ENCODE results near the gene GRIP2.
A peak's percentile ranks its signal among the peaks of the same experiment; 100 is the strongest.

The GRIP2 gene

DNA sequence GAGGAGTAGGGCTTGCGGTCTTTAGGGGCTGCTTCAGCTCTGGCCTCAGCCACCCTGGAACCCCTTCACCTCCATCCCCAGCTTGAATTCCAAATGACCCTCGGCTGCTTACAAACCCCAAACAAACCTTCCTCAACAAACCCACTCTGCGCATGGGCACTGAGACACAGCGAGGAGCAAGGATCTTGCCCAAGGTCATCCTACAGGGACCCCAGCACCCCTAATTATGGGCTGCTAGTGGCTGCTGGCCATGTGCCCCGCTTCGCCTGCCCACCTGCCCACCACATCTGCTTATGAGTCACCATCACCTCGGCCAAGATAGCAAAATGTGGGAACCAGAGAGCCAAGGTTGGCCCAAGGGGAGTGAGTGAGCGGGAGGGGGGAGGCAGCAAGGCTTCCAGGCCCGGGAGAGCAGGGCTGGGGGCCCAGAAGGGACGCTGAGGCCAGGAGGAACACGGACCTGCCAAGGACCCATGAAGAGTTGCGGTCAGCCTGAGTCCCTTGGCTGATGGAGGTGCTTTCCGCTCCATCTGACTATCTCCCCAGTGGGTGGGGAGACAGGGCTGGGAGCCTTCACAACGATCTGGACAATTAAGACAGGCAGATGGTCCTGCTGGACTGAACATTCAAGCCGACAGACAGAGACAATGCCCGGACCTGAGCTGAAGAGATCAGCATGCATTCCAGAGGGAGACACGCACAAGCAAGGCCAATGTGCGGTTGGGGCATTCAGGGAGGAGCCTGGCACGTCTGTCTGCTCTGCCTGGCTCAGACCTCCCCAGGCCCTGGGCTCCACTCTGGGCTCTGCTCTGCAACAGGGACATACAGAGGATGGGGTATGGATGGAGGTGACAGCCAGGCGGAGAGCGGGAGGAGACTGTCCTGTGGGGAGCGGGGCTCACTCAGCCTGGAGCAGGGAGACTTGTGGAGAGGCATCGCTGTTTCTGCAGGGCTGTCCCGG is 10.8 kb upstream of the GRIP2 start:
- TF ChIP-seq CTBP1 (IDR thresholded peaks at IDR 0.05; ENCODE audit: borderline replicate concordance) = no peak
- TF ChIP-seq, protein P1, sequence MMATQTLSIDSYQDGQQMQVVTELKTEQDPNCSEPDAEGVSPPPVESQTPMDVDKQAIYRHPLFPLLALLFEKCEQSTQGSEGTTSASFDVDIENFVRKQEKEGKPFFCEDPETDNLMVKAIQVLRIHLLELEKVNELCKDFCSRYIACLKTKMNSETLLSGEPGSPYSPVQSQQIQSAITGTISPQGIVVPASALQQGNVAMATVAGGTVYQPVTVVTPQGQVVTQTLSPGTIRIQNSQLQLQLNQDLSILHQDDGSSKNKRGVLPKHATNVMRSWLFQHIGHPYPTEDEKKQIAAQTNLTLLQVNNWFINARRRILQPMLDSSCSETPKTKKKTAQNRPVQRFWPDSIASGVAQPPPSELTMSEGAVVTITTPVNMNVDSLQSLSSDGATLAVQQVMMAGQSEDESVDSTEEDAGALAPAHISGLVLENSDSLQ (IDR thresholded peaks at IDR 0.05) = no peak
- DNase-seq (ENCODE audit: extremely low spot score) = no peak
- ChIA-PET POLR2A (no interaction called here), CTCF (interaction anchor here (1.2 to 2.9 kb wide), 2 partner anchors 7 to 15 kb away, joined by 3 to 12 read pairs; no protein-coding TSS in a partner anchor)

DNA sequence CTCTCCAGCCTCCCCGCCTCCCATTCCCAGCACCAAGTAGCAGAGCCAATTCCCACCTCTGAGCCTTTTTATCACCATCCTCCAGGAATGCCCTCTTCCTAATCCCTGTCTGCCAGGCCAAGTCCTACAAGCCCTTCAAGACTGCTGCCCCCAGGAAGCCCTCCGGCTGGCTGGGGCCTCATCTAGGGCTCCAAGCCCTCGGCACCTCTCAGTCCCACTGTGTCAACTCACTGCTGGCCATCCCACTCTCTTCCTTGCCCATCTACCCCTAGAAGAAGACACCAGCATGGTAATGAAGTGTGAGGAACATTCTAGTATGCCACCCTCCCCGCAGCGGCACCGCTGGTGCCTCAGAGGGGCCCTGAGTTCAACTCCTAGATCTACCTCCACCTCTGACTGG is 10.0 kb upstream of the GRIP2 start:
- no peak for TF ChIP-seq TARDBP (IDR thresholded peaks at IDR 0.05)
- TF ChIP-seq, protein P1 (IDR thresholded peaks at IDR 0.05) = no peak
- no peak for TF ChIP-seq SP1 (IDR thresholded peaks at IDR 0.05)
- no peak for TF ChIP-seq ELF4 (IDR thresholded peaks at IDR 0.05)
- CTCF ChIA-PET = interaction anchor here (2.5 to 2.9 kb wide), 2 partner anchors 12 to 14 kb away, joined by 12 to 13 read pairs; no protein-coding TSS in a partner anchor
- POLR2A ChIA-PET = no interaction called here
- DNase-seq (ENCODE audit: extremely low spot score) = no peak

DNA sequence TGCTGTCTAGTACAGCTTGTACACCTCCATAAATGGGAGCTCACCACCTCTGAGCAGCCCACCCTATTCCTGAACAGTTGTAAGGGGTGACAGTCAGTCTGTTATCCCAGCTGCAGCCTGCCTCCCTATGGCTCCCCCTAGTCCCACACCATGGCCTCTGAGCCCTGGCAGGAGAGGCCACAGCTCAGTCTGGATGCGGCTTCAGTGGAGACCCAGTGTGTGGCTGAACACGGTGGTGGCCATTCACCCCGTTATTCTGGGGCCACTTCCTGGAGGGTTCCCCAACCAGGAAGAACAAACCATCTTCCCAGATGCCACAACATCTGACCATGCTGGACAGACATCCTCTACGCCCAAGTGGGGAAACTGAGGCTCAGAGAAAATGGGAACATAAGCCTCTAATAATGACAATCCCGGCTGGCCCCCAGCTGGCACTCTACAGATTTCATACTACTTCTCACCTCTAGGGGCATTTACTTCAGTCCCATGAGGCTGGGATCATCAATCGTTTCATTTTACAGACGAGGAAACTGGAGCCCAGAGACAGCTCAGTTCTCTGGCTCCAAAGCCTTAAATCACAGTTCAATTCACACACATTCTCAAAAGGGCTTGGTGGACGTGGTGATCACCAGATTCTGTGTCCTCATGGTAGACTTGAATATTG is 9.2 kb upstream of the GRIP2 start:
- ChIA-PET POLR2A (no interaction called here), CTCF (interaction anchor here (0.7 to 2.9 kb wide), 3 partner anchors 11 to 41 kb away, joined by 3 to 13 read pairs (median 12); no protein-coding TSS in a partner anchor)
- peak; percentile 36 for DNase-seq (ENCODE audit: extremely low spot score)
- no peak for TF ChIP-seq FOXA1 (IDR thresholded peaks at IDR 0.05)
- no peak for TF ChIP-seq ARNT (IDR thresholded peaks at IDR 0.05)
- TF ChIP-seq BHLHE40 (IDR thresholded peaks at IDR 0.05; ENCODE audit: borderline replicate concordance) = no peak

DNA sequence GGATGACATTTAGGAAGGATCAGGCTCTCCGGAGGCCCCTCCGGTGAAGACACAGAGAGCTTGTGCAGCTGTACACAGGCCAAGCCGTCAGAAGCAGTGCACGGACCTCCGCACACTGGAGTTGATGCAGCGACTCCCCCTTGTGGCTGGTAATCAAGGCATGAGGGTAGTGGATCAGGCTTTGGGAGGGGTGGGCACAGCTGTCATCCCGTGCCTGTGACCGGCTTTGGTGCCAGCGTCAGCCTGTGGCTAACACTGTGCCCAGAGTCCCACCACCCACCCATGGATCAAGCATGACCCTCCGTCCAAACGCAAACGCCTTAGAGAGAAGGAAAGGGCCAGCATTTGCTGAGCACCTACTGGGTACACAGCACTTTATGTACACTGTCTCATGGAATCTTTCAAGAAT is 8.2 kb upstream of the GRIP2 start:
- TF ChIP-seq LEF1 (IDR thresholded peaks at IDR 0.05; ENCODE audit: borderline replicate concordance) (no peak), CTBP1 (IDR thresholded peaks at IDR 0.05; ENCODE audit: borderline replicate concordance) (no peak), HDGF (IDR thresholded peaks at IDR 0.05; ENCODE audit: borderline replicate concordance) (no peak), SUZ12 (IDR thresholded peaks at IDR 0.05) (no peak), SP1 (IDR thresholded peaks at IDR 0.05) (no peak), FOXM1 (IDR thresholded peaks at IDR 0.05; ENCODE audit: borderline replicate concordance) (no peak), FOXA1 (IDR thresholded peaks at IDR 0.05) (no peak), ARNT (IDR thresholded peaks at IDR 0.05) (no peak), BHLHE40 (IDR thresholded peaks at IDR 0.05; ENCODE audit: borderline replicate concordance) (no peak), TARDBP (IDR thresholded peaks at IDR 0.05) (no peak), FOXK2 (IDR thresholded peaks at IDR 0.05) (no peak), ELF4 (IDR thresholded peaks at IDR 0.05) (no peak), NFRKB (IDR thresholded peaks at IDR 0.05) (no peak), ZNF384 (IDR thresholded peaks at IDR 0.05) (no peak), L3MBTL2 (conservative IDR thresholded peaks at IDR 0.05) (no peak)
- TF ChIP-seq, protein P1 (IDR thresholded peaks at IDR 0.05) = no peak
- POLR2A ChIA-PET = no interaction called here
- CTCF ChIA-PET = interaction anchor here (0.8 to 2.9 kb wide), 5 partner anchors 10 to 345 kb away, joined by 3 to 13 read pairs (median 3); no protein-coding TSS in a partner anchor
- DNase-seq (ENCODE audit: extremely low spot score) = peak; percentile 81

DNA sequence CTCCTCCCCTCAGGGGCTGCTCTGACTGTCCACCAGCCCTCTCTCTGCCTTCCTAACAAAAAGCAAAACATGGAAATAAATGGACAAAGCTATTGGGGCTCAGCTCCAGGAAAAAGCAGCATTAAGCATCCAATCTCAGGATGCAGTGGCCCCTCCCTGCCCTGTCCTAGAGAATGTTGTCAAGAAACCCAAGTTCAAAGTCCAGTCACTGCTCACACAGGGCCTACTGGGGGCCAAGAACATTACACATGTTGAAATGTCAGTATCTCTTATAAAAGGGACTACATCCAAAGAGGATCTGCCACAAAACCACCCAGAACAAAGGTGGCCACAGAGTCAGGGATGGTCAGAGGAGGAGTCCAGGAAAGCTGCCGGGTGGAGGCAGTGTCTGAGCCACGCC is 7.6 kb upstream of the GRIP2 start:
- ChIA-PET CTCF (interaction anchor here (1.0 to 2.5 kb wide), 3 partner anchors 9 to 25 kb away, joined by 3 to 13 read pairs (median 3); no protein-coding TSS in a partner anchor), POLR2A (no interaction called here)
- TF ChIP-seq ELF4 (IDR thresholded peaks at IDR 0.05) (no peak), TARDBP (IDR thresholded peaks at IDR 0.05) (no peak), FOXM1 (IDR thresholded peaks at IDR 0.05; ENCODE audit: borderline replicate concordance) (no peak), CTBP1 (IDR thresholded peaks at IDR 0.05; ENCODE audit: borderline replicate concordance) (no peak), BHLHE40 (IDR thresholded peaks at IDR 0.05; ENCODE audit: borderline replicate concordance) (no peak), L3MBTL2 (conservative IDR thresholded peaks at IDR 0.05) (no peak), LEF1 (IDR thresholded peaks at IDR 0.05; ENCODE audit: borderline replicate concordance) (no peak), SUZ12 (IDR thresholded peaks at IDR 0.05) (no peak), HDGF (IDR thresholded peaks at IDR 0.05; ENCODE audit: borderline replicate concordance) (no peak), SP1 (IDR thresholded peaks at IDR 0.05) (no peak), ZNF384 (IDR thresholded peaks at IDR 0.05) (no peak), FOXA1 (IDR thresholded peaks at IDR 0.05) (no peak), FOXK2 (IDR thresholded peaks at IDR 0.05) (no peak), ARNT (IDR thresholded peaks at IDR 0.05) (no peak), NFRKB (IDR thresholded peaks at IDR 0.05) (no peak)
- TF ChIP-seq, protein P1 (IDR thresholded peaks at IDR 0.05) = no peak
- no peak for DNase-seq (ENCODE audit: extremely low spot score)
